Tibial artery (tissue), 4 donors: ENCODE data around the gene SEC23IP.

ENCODE experiments used
- DNase-seq, 2 donors: peaks; one replicate each; pipeline ENCODE4 v3.0.0-alpha.2; 2019
- H3K27ac ChIP-seq, 2 donors: fragments of 200-600 bp; sonication (generic) in 1 of 2; 1 replicate in 1 of 2; 2 replicates in 1 of 2; pipeline ENCODE4 v1.5.1; 2018 to 2019; ENCODE audit warnings: mild to moderate bottlenecking in 1 of 2
- H3K27me3 ChIP-seq, 2 donors: fragments of 200-600 bp; sonication (generic) in 1 of 2; one replicate each; pipeline versions ENCODE4 v1.5.1 to v1.6.0; 2016 to 2019
- H3K36me3 ChIP-seq, 3 donors: fragments of 200-600 bp; sonication (generic) in 2 of 3; one replicate each; pipeline ENCODE4 v1.5.1; 2016 to 2019; ENCODE audit warnings: mild to moderate bottlenecking in 2 of 3
- H3K4me1 ChIP-seq, 4 donors: fragments of 200-600 bp; sonication (generic) in 2 of 4; 1 replicate in 3 of 4; 2 replicates in 1 of 4; pipeline ENCODE4 v1.5.1; 2016 to 2019
- H3K4me3 ChIP-seq, 2 donors: fragments of 200-600 bp; sonication (generic) in 1 of 2; 1 replicate in 1 of 2; 2 replicates in 1 of 2; pipeline ENCODE4 v1.5.1; 2018 to 2019; ENCODE audit warnings: mild to moderate bottlenecking in 2 of 2
- H3K9me3 ChIP-seq, 3 donors: fragments of 200-600 bp; sonication (generic) in 1 of 3; one replicate each; pipeline ENCODE4 v1.5.1; 2016 to 2019
- intact Hi-C: fragments of 100-400 bp; cut with DNase I; formaldehyde crosslinking; loops from one replicate; pipeline ENCODE4 v1.15.0; 2023; ENCODE audit warnings: low total_unique reads
- TF ChIP-seq, protein P1 (sequence below), 2 experiments: fragments of 200-600 bp in 1 of 2; fragments of 450-650 bp in 1 of 2; IDR thresholded peaks; one replicate each; pipeline ENCODE4 v1.5.1; 2017 to 2019; ENCODE audit warnings: antibody characterized with exemption in 2 of 2, mild to moderate bottlenecking in 1 of 2, moderate library complexity in 1 of 2

SEC23IP gene

DNA sequence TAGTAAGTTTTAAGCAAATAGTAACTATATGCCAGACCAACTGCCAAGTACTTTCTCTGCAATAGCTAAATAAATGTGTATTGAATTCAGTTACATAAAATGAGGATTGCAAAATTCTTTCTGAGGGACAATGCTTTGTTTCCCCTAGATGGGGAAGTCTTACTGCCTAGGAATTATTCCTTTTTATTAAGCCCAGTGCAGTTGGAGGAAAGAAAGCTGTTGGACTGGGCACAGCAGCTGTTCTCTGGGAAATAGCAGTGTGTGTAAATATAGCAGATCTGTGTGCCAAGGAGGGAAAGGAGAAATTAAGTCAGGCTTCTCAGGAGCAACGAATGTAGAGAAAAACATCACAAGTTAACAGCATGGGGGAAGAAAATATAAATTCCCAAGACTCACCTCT lies 77.1 kb downstream of the SEC23IP start:
- intact Hi-C loops: no loop called here
- H3K4me1 ChIP-seq: no peaks in the 10 kb centered on the region
- no peak for DNase-seq
- H3K27me3 ChIP-seq: no peaks in the 10 kb centered on the region
- peaks cover 0 to 10% (median 0%) of the 10 kb centered on the region in 3 donors for H3K9me3 ChIP-seq
- H3K4me3 ChIP-seq: no peak overlapping the region
- H3K36me3 ChIP-seq: no peaks in the 10 kb centered on the region
- no peak overlapping the region for H3K27ac ChIP-seq
- TF ChIP-seq, protein P1, sequence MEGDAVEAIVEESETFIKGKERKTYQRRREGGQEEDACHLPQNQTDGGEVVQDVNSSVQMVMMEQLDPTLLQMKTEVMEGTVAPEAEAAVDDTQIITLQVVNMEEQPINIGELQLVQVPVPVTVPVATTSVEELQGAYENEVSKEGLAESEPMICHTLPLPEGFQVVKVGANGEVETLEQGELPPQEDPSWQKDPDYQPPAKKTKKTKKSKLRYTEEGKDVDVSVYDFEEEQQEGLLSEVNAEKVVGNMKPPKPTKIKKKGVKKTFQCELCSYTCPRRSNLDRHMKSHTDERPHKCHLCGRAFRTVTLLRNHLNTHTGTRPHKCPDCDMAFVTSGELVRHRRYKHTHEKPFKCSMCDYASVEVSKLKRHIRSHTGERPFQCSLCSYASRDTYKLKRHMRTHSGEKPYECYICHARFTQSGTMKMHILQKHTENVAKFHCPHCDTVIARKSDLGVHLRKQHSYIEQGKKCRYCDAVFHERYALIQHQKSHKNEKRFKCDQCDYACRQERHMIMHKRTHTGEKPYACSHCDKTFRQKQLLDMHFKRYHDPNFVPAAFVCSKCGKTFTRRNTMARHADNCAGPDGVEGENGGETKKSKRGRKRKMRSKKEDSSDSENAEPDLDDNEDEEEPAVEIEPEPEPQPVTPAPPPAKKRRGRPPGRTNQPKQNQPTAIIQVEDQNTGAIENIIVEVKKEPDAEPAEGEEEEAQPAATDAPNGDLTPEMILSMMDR (IDR thresholded peaks at IDR 0.05): no peak

DNA sequence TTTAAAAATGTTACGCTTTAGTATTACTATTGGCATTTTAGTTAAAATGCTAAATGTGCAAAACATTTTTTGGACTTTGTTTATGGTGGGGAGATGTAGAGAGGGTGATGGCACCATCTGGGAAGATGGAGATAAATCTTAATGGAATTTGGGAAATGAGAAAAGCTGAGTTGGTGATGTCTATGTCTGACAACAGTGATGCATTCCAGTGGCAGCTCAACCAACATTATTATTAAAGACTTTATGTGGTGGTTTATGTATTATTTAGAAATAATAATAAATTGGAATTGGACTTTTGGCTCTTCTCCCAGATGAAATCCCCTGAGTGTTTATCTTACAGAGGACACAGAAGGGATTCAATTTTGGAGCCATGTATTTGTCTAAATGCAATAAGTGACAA lies 77.6 kb downstream of the SEC23IP start:
- TF ChIP-seq, protein P1 (IDR thresholded peaks at IDR 0.05): no peak
- Histone ChIP-seq H3K27me3 (no peaks in the 10 kb centered on the region), H3K27ac (no peak overlapping the region), H3K9me3 (peaks cover 0 to 10% (median 0%) of the 10 kb centered on the region in 3 donors), H3K36me3 (no peaks in the 10 kb centered on the region), H3K4me3 (no peak overlapping the region), H3K4me1 (no peaks in the 10 kb centered on the region)
- DNase-seq: no peak
- intact Hi-C loops: no loop called here

DNA sequence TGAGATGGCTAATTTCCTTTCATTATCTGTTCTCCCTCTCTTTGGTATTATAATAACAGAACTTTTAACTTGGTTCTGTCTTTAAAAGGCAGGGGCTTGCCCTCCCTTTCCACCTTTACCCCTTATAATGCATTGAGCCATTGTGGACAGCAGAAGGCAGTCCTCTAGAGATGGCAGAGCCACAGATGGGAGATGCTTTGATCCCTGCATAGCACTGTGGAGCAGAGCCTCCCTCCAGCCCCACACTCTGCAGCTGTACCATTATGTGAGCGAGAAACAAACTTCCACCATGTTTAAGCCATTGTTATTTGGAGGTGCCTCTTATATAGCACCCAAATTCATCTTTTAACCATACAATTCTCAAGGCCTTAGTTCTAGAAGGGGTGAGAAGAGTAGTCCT lies 78.4 kb downstream of the SEC23IP start:
- no peak for DNase-seq
- Histone ChIP-seq H3K27me3 (no peaks in the 10 kb centered on the region), H3K9me3 (peaks cover 0 to 10% (median 0%) of the 10 kb centered on the region in 3 donors), H3K4me1 (no peaks in the 10 kb centered on the region), H3K36me3 (no peaks in the 10 kb centered on the region), H3K4me3 (no peak overlapping the region), H3K27ac (no peak overlapping the region)
- intact Hi-C loops: no loop called here
- TF ChIP-seq, protein P1 (IDR thresholded peaks at IDR 0.05): no peak

DNA sequence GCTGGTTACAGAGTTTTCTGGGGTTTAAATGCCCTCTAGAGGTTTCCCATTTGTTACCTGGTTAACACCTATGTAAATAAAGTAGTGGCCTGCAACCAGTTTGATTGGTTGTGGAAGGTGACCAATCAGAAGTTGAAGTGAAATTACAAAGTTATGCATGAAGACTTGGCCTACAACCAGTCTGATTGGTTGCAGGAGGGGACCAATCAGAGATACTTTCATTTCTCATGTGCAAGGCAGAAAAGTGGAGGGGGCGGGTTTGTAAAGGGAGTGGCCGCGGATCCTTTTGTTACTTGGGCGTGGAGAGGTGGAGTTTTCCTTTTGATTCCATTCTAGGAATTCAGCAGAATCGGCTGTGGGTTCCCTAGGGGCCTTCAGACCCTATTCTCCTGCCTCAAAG lies 80.8 kb downstream of the SEC23IP start:
- Histone ChIP-seq H3K27me3 (peaks cover 0 to 2% of the 10 kb centered on the region in 2 donors), H3K4me1 (no peaks in the 10 kb centered on the region), H3K4me3 (no peak overlapping the region), H3K36me3 (no peaks in the 10 kb centered on the region), H3K27ac (no peak overlapping the region), H3K9me3 (no peaks in the 10 kb centered on the region)
- DNase-seq: no peak
- TF ChIP-seq, protein P1 (IDR thresholded peaks at IDR 0.05): no peak
- intact Hi-C loops: no loop called here

DNA sequence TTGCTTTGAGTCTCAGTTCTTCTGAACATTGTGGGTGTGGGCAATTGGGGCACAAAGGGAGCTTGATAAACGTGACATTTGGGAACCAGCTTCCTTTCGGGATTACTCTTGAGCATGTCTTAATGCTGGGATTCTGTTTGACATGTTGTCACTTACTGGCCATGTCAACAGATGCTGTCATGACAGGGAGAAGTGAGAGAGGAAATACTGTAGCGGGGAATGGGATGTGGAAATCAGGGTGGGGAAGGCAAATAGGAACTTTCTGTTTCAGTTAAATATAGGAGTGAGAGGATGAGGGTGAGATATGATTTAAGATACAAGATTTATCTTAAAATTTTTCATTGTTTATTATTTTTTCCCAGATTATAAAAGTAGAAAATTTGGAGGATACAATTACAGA lies 83.9 kb downstream of the SEC23IP start:
- H3K27ac ChIP-seq: no peak overlapping the region
- TF ChIP-seq, protein P1 (IDR thresholded peaks at IDR 0.05): no peak
- intact Hi-C loops: no loop called here
- no peak for DNase-seq
- no peaks in the 10 kb centered on the region for H3K9me3 ChIP-seq
- no peaks in the 10 kb centered on the region for H3K36me3 ChIP-seq
- H3K4me3 ChIP-seq: no peak overlapping the region
- peaks cover 0 to 4% (median 0%) of the 10 kb centered on the region in 4 donors for H3K4me1 ChIP-seq
- peaks cover 0 to 2% of the 10 kb centered on the region in 2 donors for H3K27me3 ChIP-seq
